Measurements from ENCODE around the gene DGKQ.

DNA sequence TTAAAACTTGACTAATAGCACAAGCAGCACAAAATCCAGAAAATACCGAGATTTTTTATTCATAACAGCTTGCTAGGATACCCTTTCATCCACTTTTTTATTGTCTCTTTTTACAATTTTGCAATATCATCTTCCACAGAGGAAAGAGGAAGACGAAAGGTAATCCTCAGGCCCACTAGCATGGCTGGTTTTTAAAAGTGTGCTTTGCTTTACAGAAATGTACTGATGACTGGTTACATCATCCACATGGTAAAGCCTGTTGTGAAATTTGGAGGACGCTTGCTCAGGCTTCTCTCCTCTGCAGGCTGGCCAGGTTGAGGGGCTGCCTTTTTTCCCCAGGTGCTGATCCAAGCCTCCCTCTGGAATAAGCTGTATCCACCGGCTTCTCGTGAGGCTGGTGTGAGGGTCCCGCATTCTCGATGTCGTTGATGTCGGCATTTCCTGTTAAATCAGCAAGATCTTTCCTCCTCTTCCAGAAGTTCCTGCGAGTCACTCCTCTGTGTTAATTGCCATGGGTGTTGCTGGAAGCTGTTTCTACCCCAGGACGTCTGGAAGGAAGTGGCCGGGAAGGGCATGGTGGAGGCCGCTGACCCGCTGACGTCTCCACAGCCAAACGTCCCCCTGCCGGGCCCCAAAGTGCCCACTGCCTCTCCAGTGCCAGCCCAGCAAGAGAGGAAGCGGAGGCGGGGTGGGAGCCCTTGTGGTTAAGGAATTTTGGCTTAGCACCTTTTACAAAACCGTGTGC lies 5.8 kb upstream of the DGKQ start:
- no peak for TF ChIP-seq EZH2 (optimal IDR thresholded peaks at IDR 0.05; ENCODE audit: low read depth, low read length)
- TF ChIP-seq CTCF (IDR thresholded peaks at IDR 0.05; ENCODE audit: low read length): no peak
